Testis (tissue), 3 donors: Measurements from ENCODE around the gene ERI3. TPM values are rescaled to one million over a fixed set of nuclear protein-coding genes. Genes with fewer than 3 reads are reported as not detected.

Source experiments
- DNase-seq: peaks from one replicate; pipeline ENCODE4 v3.0.0-alpha.2; 2019
- H3K27ac ChIP-seq, 2 donors: fragments of 200-600 bp; sonication (generic); one replicate each; pipeline ENCODE4 v1.5.1; 2019
- H3K27me3 ChIP-seq: fragments of 200-600 bp; sonication (generic); one replicate; pipeline ENCODE4 v1.5.1; 2019
- H3K36me3 ChIP-seq: fragments of 200-600 bp; sonication (generic); one replicate; pipeline ENCODE4 v1.5.1; 2017; ENCODE audit warnings: low read depth; ENCODE audit errors: missing control alignments
- H3K4me1 ChIP-seq: fragments of 200-600 bp; sonication (generic); one replicate; pipeline ENCODE4 v1.5.1; 2019
- H3K4me3 ChIP-seq, 2 donors: fragments of 200-600 bp; sonication (generic); one replicate each; pipeline ENCODE4 v1.5.1; 2017 to 2019
- H3K9me3 ChIP-seq: fragments of 200-600 bp; sonication (generic); one replicate; pipeline ENCODE4 v1.5.1; 2017
- POLR2A ChIP-seq: fragments of 450-650 bp; IDR thresholded peaks from one replicate; pipeline ENCODE4 v1.6.1; 2017; ENCODE audit warnings: antibody characterized with exemption, mild to moderate bottlenecking, moderate library complexity
- WGBS, 2 donors: methylation state at CpG; one replicate each; pipeline ENCODE4 v1.1.5; 2018; 5-methylcytosine and 5-hydroxymethylcytosine counted together
- intact Hi-C: fragments of 100-400 bp; cut with DNase I; formaldehyde crosslinking; loops from one replicate; pipeline ENCODE4 v1.15.1; 2023; ENCODE audit warnings: low total_unique reads
- polyA plus RNA-seq: library from polyadenylated mRNA; stranded (reverse); fragments of 350-450 nt; fragmentation: Illumina TruSeq; extraction: RNeasy Lipid Tissue Mini Kit (QIAGEN cat#74804); gene quantifications from one replicate; pipeline ENCODE4 v1.2.3, GENCODE V29; 2014; ENCODE audit warnings: low read depth, low replicate concordance; ENCODE audit not compliant: insufficient read depth
- total RNA-seq, 2 donors: library from RNA; depleted of rRNA; stranded (reverse); fragments of >200 nt; gene quantifications; one replicate each; pipeline ENCODE4 v1.2.3, GENCODE V29; 2016
- TF ChIP-seq, protein P1 (sequence below), 3 experiments: fragments of 450-650 bp in 2 of 3; fragments of 200-600 bp in 1 of 3; sonication (generic) in 1 of 3; IDR thresholded peaks; one replicate each; pipeline ENCODE4 v1.5.1; 2016 to 2019; ENCODE audit warnings: antibody characterized with exemption in 3 of 3, mild to moderate bottlenecking in 2 of 3, moderate library complexity in 1 of 3

The ERI3 gene
- total and polyA plus RNA-seq, 3 donors from 2014 or later: 104 to 140 (median 109) TPM

DNA sequence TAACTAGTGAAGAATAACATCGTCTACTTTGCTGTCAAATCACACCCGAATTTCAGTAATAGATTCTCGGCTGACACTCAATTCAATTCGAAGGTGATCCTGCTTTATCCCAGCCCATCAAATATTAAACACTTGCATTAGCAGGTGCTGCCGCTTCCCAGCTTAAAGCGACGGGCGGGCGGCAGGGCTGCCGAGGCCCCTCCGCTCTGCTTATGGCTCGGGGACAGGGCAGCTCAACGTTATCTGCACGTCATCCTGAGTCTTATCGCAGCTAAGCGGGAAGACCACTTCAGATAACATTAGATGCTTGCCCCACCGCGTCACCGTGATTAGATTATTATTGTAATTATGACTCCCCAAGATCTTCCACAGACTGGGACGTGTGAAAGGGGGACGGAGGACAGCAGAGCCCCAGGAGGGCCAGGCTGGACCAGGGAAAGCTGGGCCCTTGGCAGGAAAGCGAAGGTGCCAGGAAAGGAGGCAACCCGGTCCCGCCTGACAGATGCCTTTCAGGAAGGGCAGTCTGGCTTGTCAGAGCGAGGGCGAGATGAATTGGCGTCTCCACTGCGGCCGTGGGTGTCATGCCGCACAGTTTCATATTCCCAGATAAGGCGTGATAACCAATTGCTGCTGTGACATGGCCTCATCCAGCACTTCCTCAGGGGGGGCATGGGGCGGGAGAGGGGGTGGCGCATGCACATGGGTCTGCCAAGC is 104.8 kb downstream of the ERI3 start:
- Histone ChIP-seq H3K36me3 (no peaks in the 10 kb centered on the region), H3K9me3 (no peaks in the 10 kb centered on the region), H3K27ac (no peak overlapping the region), H3K4me3 (no peak overlapping the region), H3K4me1 (peaks cover 7% of the 10 kb centered on the region), H3K27me3 (no peaks in the 10 kb centered on the region)
- 77 to 88% methylated on average over 33 of the region's 33 CpGs for WGBS, 2 donors
- peak; percentile 26 for DNase-seq
- intact Hi-C loops: no loop called here
- TF ChIP-seq, protein P1, sequence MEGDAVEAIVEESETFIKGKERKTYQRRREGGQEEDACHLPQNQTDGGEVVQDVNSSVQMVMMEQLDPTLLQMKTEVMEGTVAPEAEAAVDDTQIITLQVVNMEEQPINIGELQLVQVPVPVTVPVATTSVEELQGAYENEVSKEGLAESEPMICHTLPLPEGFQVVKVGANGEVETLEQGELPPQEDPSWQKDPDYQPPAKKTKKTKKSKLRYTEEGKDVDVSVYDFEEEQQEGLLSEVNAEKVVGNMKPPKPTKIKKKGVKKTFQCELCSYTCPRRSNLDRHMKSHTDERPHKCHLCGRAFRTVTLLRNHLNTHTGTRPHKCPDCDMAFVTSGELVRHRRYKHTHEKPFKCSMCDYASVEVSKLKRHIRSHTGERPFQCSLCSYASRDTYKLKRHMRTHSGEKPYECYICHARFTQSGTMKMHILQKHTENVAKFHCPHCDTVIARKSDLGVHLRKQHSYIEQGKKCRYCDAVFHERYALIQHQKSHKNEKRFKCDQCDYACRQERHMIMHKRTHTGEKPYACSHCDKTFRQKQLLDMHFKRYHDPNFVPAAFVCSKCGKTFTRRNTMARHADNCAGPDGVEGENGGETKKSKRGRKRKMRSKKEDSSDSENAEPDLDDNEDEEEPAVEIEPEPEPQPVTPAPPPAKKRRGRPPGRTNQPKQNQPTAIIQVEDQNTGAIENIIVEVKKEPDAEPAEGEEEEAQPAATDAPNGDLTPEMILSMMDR (IDR thresholded peaks at IDR 0.05): no peak
- no peak for TF ChIP-seq POLR2A

DNA sequence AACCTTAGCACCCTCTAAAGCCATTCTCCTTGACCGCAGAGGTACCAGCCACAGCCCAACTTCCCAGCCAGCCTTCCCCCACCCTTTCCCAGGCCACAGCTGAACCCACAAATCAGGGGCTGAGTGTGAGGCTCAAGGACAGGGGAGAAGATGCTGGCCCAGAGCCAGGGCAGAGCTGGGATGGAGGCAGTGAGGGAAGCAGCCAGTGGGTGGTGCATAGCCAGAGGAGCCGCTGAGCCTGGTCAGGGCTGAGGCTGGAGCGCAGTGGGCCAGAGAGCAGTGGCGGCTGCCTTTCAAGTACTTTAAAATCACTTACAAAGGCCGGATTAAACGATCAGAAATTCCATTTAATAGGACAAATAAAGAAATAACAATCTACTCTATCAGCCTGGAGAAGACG is 105.5 kb downstream of the ERI3 start:
- Histone ChIP-seq H3K27ac (no peak overlapping the region), H3K4me3 (no peak overlapping the region), H3K9me3 (no peaks in the 10 kb centered on the region), H3K36me3 (no peaks in the 10 kb centered on the region), H3K4me1 (peaks cover 7% of the 10 kb centered on the region), H3K27me3 (no peaks in the 10 kb centered on the region)
- peak; percentile 78 for DNase-seq
- TF ChIP-seq, protein P1 (IDR thresholded peaks at IDR 0.05): no peak
- no peak for TF ChIP-seq POLR2A
- intact Hi-C loops: no loop called here
- 63 to 68% methylated on average over 6 to 7 of the region's 7 CpGs for WGBS, 2 donors

GRCh38 chr1:44246806-44247205 is 108.3 kb downstream of the ERI3 start:
- Histone ChIP-seq H3K27ac (no peak overlapping the region), H3K9me3 (no peaks in the 10 kb centered on the region), H3K36me3 (no peaks in the 10 kb centered on the region), H3K27me3 (no peaks in the 10 kb centered on the region), H3K4me3 (no peak overlapping the region), H3K4me1 (peaks cover 7% of the 10 kb centered on the region)
- WGBS, 2 donors: 97 to 100% methylated on average over 2 of the region's 2 CpGs
- TF ChIP-seq, protein P1 (IDR thresholded peaks at IDR 0.05): no peak
- TF ChIP-seq POLR2A: no peak
- intact Hi-C loops: no loop called here
- DNase-seq: no peak

GRCh38 chr1:44244986-44245385 is 110.1 kb downstream of the ERI3 start:
- intact Hi-C loops: no loop called here
- H3K4me1 ChIP-seq: peaks cover 11% of the 10 kb centered on the region
- H3K4me3 ChIP-seq: no peak overlapping the region
- H3K27ac ChIP-seq: no peak overlapping the region
- H3K9me3 ChIP-seq: no peaks in the 10 kb centered on the region
- no peaks in the 10 kb centered on the region for H3K36me3 ChIP-seq
- 87 to 91% methylated on average over 9 of the region's 9 CpGs for WGBS, 2 donors
- no peak for TF ChIP-seq POLR2A
- TF ChIP-seq, protein P1 (IDR thresholded peaks at IDR 0.05): no peak
- H3K27me3 ChIP-seq: no peaks in the 10 kb centered on the region
- no peak for DNase-seq
